ENCODE data around the gene RABGAP1.

The RABGAP1 gene

GRCh38 chr9:123002754-123003153 is 61.9 kb downstream of the RABGAP1 start:
- in situ Hi-C loops (cut with MboI; ENCODE audit: low pct_unique_long_range_greater_than_20kb, low sequenced_read_pairs, unreplicated experiment): no loop called here
- no peak for DNase-seq (ENCODE audit: low spot score)
- TF ChIP-seq CTCF (IDR thresholded peaks at IDR 0.05; ENCODE audit: extremely low read depth, insufficient read depth, missing control alignments): no peak

GRCh38 chr9:123003466-123003865 is 62.6 kb downstream of the RABGAP1 start:
- in situ Hi-C loops (cut with MboI; ENCODE audit: low pct_unique_long_range_greater_than_20kb, low sequenced_read_pairs, unreplicated experiment): no loop called here
- DNase-seq (ENCODE audit: low spot score): no peak
- no peak for TF ChIP-seq CTCF (IDR thresholded peaks at IDR 0.05; ENCODE audit: extremely low read depth, insufficient read depth, missing control alignments)

GRCh38 chr9:123005964-123006363 is 65.1 kb downstream of the RABGAP1 start:
- no peak for DNase-seq (ENCODE audit: low spot score)
- in situ Hi-C loops (cut with MboI; ENCODE audit: low pct_unique_long_range_greater_than_20kb, low sequenced_read_pairs, unreplicated experiment): no loop called here
- TF ChIP-seq CTCF (IDR thresholded peaks at IDR 0.05; ENCODE audit: extremely low read depth, insufficient read depth, missing control alignments): no peak

GRCh38 chr9:123007269-123007668 is 66.4 kb downstream of the RABGAP1 start:
- no peak for TF ChIP-seq CTCF (IDR thresholded peaks at IDR 0.05; ENCODE audit: extremely low read depth, insufficient read depth, missing control alignments)
- DNase-seq (ENCODE audit: low spot score): no peak
- in situ Hi-C loops (cut with MboI; ENCODE audit: low pct_unique_long_range_greater_than_20kb, low sequenced_read_pairs, unreplicated experiment): no loop called here

GRCh38 chr9:123008909-123009308 is 68.1 kb downstream of the RABGAP1 start:
- in situ Hi-C loops (cut with MboI; ENCODE audit: low pct_unique_long_range_greater_than_20kb, low sequenced_read_pairs, unreplicated experiment): no loop called here
- DNase-seq (ENCODE audit: low spot score): no peak
- no peak for TF ChIP-seq CTCF (IDR thresholded peaks at IDR 0.05; ENCODE audit: extremely low read depth, insufficient read depth, missing control alignments)

GRCh38 chr9:123011380-123011779 is 70.6 kb downstream of the RABGAP1 start:
- in situ Hi-C loops (cut with MboI; ENCODE audit: low pct_unique_long_range_greater_than_20kb, low sequenced_read_pairs, unreplicated experiment): no loop called here

More at GRCh38 chr9:123011380-123011779, 70.6 kb downstream of the RABGAP1 start:
- no peak for DNase-seq (ENCODE audit: low spot score)
- TF ChIP-seq CTCF (IDR thresholded peaks at IDR 0.05; ENCODE audit: extremely low read depth, insufficient read depth, missing control alignments): no peak

All from GM13977 (cell line).